Stimulated activated CD8-positive, alpha-beta memory T cell treated with anti-CD3 and anti-CD28 coated beads, Interleukin-2, amount 100 ng/mL, for 48 hours (primary cell): ENCODE results near the gene KRTAP12-3.
"Not testable (repeated sequence)": the region's sequence is repeated elsewhere in the genome, so short reads cannot be mapped to it uniquely, and the experiment has no call there.

Experiments used
- DNase-seq, 2 donors: peaks; one replicate each; pipeline ENCODE4 v3.0.0-alpha.2; 2020; ENCODE audit warnings: low read depth in 2 of 2

The KRTAP12-3 gene

DNA sequence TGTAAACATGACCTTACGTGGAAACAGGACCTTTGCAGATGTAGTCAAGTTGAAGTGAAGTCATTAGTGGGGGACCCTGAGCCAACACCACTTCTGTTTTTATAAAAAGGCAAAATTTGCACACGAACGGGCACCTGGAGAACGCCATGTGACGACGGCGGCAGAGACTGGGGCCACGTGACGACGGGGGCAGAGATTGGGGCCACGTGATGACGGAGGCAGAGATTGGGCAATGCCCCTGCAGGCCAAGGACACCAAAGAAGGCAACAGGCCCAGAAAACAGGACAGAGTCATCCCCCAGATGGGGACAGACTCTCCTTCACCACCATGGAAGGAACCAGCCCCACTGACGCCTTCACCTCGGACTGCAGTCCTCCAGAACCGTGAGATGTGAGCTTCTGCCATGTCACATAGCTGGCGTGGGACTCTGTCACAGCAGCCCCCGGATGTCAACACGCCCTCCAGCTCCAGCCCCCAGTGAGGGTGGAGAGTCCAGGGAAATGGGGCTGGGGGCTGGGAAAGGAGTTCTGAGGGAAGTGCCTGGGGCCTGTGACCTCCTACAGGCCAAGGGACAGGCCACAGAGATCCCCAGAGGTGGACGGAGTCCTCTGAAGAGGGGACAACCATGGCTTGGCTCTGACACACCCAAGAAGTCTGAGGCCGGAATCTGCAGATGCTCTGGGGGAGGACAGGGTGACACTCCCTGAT lies 7.3 kb upstream of the KRTAP12-3 start:
- DNase-seq: no peak

DNA sequence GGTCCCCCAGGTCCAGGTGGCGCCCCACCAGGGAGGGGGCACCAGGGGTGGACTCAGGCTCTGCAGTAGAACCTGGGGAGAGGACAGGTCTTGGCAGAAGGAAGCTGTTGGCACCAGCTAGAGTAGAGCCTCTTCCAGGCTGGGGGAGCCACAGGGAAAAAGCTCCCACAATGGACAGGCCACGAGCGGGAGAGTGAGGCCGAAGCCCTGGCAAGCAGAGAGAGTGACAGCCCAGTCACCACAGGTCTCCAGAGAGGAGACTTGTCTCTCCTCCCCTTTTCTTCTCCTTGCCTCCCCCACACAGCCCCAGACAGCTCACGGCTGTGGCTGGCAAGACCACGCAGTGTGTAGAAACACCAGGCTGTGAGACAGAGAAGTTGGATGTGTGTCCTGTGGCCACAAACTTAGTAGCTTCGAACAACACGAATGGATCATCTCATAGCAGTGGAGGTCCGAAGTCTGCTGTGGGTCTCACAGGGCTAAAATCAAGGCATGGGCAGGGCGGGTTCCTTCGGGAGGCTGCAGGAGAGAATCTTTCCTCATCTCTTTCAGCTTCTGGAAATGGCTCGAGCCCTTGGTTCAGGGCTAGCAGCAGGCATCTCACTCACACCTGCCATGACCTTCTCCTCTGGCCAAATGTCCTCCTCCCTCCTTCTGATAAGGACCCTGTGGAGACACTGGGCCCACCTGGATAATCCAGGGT lies 6.6 kb upstream of the KRTAP12-3 start:
- no peak for DNase-seq

DNA sequence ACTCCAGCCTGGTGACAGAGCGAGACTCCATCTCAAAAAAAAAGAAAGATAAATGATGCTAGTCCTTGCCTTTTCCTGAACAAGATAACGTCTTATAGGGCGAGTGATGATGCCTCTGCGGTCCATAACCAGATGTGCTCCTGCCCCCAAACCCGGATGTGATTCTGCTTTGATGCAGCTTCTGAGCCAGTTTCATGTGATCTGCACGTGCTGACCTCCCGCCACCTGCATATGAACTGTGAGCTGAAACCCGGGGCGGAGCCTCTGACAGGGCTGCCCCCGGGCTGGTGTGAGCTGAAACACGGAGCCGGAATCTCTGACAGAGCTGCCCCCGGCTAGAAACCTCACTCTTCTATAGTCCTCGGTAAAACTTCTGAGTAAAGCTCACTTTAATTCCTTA lies 4.6 kb upstream of the KRTAP12-3 start:
- no peak for DNase-seq

DNA sequence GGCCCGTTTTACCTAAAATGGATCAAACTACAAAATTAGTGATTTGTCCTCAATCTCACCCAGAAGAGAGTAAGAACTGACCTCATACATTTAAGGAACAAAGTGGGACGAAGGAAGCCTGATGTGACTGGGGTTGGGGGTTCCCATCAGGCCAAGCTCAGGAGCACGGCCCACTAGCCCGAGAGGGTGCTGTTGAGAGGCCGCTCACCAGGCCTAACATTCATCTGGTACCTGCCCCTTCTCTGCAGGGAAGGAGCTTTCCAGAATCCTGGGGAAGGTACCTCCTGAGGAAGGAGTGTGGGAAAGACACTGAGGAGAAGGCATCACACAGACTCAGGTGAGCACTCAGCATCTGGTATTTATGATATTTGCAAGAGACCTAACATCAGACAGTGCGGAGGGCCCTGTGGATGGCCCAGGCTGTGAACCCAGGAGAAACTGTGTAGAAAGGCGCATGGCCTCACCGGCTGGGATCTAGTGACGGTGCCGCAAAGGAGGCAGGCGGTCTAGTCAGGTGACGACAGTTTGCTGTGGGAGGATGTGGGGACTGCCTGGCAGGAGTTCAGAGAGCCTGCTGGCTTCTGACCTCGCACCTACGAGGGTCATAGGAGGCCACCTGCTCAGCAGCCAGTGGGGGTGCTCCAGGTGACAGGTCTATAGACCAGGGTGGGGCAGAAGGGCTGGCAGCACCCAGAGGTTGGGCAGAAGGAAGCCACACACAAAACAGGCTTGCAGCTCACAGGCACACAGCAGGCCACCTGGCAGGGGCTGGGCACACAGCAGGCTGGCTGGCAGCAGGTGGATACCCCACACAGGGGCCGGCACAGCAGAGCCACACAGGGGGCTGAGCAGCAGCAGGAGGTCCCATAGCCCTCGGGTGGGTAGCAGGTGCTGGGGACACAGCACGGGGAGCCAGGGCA lies 3.8 kb upstream of the KRTAP12-3 start:
- no peak for DNase-seq

DNA sequence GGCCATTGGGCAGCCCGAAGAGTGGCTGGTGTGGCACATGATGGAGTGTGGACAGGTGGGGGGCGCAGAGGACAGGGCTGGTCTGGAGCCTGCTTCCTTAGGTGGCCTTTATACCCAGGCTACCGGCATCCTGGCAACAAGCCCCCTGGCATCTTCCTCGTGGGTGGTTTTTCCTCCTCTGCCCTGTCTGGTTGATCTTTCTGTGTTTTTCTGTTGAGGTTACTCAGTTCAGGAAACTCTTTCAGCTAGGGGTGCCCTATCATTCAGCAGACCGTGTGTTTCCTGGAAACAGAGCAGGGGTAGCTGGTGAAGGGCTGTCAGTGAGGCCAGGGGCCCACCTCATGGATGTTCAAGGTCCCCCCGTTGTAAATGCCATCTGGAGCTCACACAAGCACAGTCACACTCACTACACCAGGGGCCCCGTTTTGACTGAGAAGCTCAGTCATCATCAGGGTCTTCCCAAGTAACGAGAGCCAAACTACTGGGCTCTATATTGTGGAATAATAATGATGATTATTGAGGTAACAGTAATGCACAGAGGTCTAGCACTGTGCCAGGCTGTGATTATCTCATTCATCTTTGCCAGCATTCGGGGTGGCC lies 3.1 kb upstream of the KRTAP12-3 start, which contains the start of gene KRTAP12-4:
Gene KRTAP12-4 (minus strand): TSS at position 84 of the 600 bp plus-strand sequence. CDS start 45 bp downstream, at position 39.
- no peak for DNase-seq

DNA sequence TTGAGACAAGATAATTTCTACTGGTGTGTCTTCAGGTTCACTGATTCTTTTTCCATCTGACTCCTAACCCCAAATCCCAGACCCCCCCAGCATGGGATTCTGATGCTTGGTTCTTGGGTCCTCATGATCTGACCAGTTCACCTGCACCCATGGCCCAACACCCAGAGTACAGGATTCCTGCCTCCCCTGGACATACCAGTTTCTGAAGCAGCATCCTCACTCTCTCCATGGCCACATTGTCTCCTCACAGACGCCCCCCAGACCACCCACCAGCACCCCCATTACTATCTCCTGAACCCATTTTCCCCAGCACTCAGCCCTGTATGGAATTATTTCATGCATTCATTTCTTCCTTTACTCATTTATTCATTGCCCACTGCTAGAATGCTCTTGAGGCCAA lies 864 bp upstream of the KRTAP12-3 start:
- DNase-seq: no peak

DNA sequence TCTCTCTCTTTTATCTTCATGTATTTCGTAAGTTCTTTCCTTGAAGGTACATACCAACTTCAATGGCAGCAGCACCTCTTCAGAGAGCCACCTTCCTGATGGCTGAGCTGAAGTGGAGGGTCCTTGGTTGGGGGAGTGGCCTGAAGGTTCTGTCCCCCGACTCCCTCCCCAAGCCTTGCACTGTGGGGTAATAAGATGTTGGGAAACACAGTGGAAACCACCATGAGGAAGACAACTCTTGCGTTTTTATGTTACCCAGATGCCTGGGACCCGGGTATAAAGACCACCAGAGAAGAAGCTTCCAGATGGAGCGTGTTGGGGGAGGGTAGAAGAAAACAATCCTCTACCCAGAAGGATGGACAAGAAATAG lies 794 bp downstream of the KRTAP12-3 start:
- no peak for DNase-seq

DNA sequence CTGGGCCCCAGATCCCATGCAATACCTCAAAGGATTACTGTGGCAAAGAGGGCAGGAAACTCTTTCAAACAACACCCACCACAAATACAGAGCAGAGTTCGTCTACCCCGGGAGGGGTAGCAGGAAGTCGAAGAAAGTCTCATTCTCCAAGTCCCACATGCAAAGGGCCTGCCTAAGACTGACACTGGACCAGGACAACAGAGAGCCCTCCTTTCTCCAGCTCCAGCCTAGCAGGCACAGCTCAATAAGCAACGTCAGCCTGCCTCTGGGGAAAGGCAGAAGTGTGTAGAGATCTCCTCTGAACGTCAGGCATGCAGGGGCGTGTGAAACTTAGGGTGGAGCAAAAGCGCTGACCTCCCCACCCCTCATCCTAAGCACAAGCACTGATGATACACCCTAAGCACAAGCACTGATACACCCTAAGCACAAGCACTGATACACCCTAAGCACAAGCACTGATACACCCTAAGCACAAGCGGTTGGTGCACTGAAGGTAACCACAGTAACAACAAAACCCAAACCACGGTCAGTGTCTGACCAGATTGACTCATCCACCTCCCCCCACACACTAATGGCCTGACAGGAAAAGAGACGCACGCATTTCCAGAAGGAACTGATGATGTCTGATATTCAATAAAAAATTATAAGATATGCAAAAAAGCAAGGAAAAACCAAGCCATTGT lies 1.3 kb downstream of the KRTAP12-3 start:
- no peak for DNase-seq

DNA sequence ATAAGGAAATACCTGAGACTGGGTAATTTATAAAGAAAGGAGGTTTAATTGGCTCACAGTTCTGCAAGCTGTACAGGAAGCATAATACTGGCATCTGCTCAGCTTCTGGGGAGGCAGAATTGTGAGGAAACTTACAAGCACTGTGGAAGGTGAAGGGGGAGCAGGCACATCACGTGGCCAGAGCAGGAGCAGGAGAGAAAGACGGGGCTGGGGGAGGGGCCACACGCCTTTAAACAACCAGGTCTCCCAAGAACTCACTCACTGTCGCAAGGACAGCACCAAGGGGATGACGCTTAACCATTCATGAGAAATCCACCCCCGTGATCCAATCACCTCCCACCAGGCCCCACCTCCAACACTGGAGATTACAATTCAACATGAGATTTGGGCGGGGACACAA lies 3.8 kb downstream of the KRTAP12-3 start:
- not testable (repeated sequence) for DNase-seq

DNA sequence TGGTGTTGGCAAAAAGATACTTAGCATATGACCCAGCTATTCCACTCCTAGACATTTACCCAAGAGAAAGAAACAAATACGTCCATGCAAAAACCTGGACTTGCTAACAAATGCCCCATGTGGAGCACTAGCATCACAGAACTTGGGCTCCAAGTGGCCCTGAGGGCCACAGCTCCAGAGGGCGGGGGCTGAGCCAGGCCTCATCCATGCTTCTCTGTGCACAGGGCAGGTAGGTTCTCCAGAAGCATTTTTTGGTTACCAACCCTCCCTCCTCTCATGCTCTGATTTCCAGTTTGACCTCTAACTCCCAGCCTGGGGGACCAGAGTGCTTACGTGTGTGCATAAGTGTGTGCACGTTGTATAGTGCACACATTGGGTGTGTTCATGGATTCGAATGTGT lies 7.0 kb downstream of the KRTAP12-3 start:
- DNase-seq: no peak

DNA sequence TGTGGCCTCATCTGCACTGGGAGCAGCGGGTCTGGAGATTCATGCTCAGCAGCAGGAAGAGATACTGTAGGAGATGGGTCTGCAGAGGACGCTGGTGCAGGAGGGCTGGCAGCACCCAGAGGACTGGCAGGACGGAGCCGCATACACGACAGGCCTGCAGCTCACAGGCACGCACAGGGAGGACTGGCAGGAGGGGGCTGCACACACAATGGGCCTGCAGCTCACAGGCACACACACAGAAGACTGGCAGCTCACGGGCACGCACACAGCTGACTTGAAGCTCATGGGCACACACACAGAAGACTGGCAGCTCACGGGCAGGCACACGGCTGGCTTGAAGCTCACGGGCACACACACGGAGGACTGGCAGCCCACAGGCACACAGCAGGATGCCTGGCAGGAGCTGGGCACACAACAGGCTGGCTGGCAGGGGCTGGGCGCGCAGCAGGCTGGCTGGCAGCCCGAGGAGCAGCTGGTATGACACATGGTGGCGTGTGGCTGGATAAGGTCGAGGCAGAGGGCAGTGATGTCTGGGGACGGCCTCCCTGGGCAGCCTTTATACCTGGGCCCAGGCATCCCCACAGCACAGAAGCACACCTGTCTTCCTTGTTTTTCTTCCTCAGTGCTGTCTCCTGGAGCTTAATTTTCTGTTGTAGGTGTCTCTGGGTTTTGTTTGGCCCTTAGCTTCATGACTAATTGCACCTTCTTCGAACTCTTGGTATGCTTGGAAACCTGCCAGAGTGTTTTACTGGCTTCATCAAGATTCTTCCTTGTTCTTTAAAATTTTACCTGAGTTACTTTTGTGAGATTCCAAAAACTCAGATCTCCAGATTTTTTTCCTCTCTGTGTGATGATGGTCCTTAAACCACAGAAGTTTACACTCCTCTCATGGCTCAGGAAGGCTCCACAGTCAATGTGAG lies 8.9 kb downstream of the KRTAP12-3 start, which contains the start of gene KRTAP12-2:
Gene KRTAP12-2 (minus strand): TSS at position 527 of the 920 bp plus-strand sequence. CDS start 41 bp downstream, at position 486.
- no peak for DNase-seq

DNA sequence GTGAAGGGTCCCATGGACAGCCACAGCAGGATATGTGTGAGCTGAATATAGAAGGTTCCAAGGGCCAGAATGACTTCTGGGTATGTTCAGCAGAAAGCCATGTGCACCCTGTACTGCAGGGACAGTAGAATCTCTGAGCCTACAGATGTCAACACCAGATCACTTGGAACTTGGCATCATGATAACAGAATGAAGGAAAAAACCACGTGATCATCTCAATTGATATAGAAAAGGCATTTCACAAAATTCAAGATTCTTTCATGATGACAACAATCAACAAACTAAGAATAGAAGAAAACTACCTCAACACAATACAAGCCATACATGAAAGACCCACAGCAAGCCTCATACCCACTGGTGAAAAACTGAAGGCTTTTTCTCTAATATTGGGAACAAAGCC lies 9.9 kb downstream of the KRTAP12-3 start:
- DNase-seq: no peak

DNA sequence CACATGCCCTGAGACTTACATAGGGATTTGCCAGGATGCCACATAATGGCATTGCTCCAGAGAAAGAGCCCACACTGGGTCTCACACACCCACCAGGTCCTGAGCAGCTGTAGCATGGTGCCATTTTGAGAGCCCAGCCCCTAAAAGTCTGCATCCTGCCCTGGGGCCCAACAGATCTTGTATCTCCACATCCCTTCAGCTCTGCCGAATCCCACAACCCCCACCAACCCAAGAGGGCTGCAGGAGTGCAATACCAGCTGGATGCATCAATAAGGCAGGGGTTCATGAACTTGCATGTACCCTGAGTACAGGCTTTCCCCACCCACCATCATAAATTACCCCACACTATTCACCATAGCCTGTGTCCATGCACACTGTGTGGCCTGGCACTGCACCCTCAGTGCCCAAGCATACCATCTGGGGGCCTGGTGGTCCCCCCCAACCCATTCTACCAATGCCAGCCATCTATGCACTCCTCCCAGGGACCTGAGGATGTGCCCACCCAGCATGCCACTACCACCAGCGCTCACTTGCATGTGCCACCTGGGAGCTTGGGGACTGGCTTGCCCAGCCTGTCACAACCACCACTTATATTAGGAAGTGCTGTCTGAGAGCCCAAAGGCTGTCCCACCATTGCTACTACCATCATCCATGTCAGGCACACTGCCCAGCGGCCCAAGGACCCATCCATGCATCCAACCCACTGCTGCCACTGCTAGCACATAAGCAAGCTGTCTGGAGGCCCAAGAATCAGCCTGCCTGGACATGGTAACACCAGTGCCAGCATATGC lies 13.1 kb downstream of the KRTAP12-3 start:
- no peak for DNase-seq

DNA sequence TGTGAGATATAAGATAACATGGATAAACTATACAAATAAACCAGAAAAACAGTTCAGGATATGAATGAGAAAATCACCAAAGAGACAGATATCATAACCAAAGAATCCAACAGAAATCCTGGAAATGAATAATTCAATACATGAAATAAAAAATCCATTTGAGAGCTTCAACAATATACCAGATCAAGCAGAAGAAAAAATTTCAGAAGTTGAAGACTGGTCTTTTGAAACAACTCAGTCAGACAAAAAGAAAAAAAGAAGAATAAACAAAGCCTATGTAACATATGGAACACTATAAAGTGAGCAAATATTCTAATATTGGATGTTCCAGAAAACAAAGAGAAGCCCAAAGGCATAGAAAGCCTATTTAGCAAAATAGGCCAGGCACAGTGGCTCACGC lies 14.2 kb downstream of the KRTAP12-3 start:
- DNase-seq: no peak

DNA sequence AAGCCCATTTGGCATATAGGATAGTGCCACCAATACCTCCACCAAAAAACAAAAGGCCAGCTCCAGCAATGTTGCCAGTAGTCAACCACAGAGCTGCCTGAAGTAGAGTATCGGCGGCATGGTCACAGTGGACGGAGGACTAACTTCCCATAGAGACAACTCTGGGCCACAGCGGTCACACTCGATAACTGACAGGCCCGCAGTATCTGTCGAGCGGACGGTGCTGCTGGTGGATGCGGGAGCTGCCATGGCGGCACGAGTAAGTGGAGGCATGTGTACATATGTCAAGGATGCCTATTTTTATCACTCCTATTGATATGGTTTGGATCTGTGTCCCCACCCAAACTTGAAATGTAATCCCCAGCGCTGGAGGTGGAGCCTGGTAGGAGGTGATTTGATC lies 20.1 kb downstream of the KRTAP12-3 start:
- no peak for DNase-seq

DNA sequence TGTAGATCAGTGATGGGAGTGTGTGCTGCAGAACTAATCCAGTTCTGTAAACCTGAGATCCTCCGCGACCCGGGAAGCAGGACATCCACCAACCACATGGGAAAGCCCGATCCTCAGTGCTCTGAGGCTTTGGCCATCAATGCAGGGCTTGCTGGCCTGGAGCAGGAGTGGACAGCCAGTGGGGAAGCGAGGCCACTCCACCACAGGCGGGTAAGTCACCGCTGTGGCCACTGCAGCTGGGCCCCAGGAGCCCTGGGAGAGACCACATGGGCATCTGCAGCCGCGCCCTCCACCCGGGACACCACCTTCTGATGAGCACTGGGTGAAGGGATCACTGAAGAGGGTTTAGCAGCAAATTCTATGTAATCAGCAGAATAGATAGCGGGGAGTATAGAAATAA lies 23.4 kb downstream of the KRTAP12-3 start:
- no peak for DNase-seq

DNA sequence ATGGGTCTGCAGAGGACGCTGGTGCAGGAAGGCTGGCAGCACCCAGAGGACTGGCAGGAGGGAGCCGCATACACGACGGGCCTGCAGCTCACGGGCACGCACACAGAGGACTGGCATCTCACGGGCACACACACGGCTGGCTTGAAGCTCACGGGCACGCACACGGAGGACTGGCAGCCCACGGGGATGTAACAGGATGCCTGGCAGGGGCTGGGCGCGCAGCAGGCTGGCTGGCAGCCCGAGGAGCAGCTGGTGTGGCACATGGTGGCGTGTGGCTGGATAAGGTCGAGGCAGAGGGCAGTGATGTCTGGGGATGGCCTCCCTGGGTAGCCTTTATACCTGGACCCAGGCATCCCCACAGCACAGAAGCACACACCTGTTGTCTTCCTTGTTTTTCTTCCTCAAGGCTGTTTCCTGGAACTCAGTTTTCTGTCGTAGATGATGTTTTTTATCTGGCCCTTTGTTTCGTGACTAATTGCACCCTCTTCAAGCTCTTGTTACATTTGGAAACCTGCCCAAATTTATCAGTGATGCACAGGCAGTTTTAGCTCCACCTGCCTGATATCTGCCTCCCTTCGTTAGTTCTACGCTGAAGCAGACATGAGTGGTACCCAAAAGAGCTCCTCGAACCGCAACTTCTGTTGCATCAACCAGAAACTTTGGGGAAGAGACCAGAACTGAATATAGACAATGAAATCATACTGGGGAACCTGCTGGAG lies 24.3 kb downstream of the KRTAP12-3 start, which contains the start of gene KRTAP12-1:
Gene KRTAP12-1 (minus strand): TSS at position 303 of the 719 bp plus-strand sequence. CDS start 40 bp downstream, at position 263.
- no peak for DNase-seq

DNA sequence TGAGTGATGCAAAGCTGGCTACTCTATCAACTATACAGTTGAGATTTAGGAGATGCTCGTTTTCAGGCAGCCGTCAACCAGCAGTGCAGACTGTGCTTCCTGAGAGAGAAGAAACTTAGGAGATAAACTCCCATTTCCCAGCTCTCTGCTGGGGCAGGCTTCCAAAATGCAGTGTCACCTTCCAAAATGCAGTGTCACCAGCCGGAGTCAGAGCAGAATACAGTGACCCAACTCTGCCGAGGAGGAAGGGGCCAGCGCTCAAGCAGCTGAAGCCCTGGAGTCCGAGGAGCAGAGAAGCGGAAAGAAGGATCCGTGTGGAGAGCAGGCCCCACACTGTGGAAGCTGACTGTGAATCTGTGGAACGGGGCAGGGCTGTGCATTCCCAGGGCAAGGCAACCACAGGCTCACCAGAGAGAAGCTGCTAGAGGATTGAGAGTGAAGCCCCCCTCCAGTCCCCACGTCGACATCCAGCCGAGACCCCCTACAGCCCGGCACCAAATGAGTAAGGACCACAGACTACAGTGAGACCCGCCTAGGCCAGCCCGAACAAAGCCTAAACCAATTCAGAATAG lies 24.9 kb downstream of the KRTAP12-3 start:
- DNase-seq: no peak
